GM12891 (cell line): ENCODE measurements around the gene CGB3.
"Not testable (repeated sequence)": the region's sequence is repeated elsewhere in the genome, so short reads cannot be mapped to it uniquely, and the experiment has no call there.

Experiments used
- DNase-seq: peaks from one replicate; pipeline ENCODE4 v3.0.0; 2011; ENCODE audit warnings: low spot score; ENCODE audit not compliant: insufficient read length
- FAIRE-seq: peaks from 2 replicates; lab custom pipeline; 2011; peaks lifted over from hg19 to GRCh38; lab: Jason Lieb, UNC
- PAX5 ChIP-seq: IDR thresholded peaks from 2 replicates; pipeline ENCODE4 v1.6.1; 2011; ENCODE audit warnings: low read length, moderate library complexity, mild to moderate bottlenecking; ENCODE audit not compliant: insufficient read depth, severe bottlenecking
- POLR2A ChIP-seq: IDR thresholded peaks from 2 replicates; pipeline ENCODE4 v1.6.1; 2011; ENCODE audit warnings: low read depth, low read length, control low read depth
- POLR2AphosphoS5 ChIP-seq: IDR thresholded peaks from 2 replicates; pipeline ENCODE4 v1.6.1; 2011; ENCODE audit warnings: low read depth, low read length, control low read depth
- POU2F2 ChIP-seq: IDR thresholded peaks from 2 replicates; pipeline ENCODE4 v1.6.1; 2011; ENCODE audit warnings: low read depth, mild to moderate bottlenecking, control low read depth, low read length, moderate library complexity
- SPI1 ChIP-seq: IDR thresholded peaks from 2 replicates; pipeline ENCODE4 v1.6.1; 2011; ENCODE audit warnings: low read depth, low read length, control low read depth
- TAF1 ChIP-seq: IDR thresholded peaks from 2 replicates; pipeline ENCODE4 v1.6.1; 2011; ENCODE audit warnings: low read depth, low read length, control low read depth

CGB3 gene

DNA sequence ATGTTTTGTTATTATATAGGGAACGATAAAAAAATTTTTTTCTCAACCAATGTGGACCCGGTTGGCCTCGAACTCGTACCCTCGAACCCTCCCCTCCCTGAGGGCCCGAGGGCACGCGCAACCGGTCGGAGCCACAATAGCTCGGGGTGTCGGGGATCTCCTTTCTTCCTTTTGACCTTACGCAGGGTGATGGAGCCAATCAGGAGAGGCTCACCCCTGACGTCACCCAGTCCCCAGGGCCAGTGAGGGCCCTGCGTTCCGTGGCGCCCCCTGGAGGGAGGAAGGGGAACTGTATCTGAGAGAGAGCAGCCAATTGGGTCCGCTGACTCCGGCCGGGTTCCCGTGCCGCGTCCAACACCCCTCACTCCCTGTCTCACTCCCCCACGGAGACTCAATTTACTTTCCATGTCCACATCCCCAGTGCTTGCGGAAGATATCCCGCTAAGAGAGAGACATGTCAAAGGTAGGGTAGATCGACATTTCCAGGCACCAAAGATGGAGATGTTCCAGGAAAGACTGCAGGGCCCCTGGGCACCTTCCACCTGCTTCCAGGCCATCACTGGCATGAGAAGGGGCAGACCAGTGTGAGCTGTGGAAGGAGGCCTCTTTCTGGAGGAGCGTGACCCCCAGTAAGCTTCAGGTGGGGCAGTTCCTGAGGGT, 7.6 kb upstream of the CGB3 start, which contains the start of gene CGB2:
Gene CGB2, plus strand, starts transcription at position 249 of the 660 bp plus-strand sequence. Its CDS starts 206 bp downstream, at position 455.
- DNase-seq, FAIRE-seq: not testable (repeated sequence)

DNA sequence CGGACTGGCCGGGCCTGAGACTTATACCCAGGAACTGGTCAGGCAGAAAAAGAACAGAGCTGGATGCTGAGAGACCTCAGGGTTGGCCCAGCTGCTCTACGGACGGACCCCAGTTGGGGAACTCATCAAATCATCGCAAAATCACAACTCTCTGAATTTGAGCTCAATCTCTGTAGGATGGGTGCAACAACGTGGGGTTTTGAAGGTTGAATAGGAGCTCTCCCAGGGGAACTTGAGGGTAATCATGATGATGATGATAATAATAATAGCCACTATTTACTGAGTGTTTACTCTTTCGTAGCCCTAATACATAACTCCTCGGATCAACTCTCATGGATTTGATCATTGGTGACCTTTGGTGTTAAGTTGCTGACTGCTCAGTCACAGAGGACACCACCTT, 6.2 kb upstream of the CGB3 start:
- not testable (repeated sequence) for DNase-seq, FAIRE-seq

DNA sequence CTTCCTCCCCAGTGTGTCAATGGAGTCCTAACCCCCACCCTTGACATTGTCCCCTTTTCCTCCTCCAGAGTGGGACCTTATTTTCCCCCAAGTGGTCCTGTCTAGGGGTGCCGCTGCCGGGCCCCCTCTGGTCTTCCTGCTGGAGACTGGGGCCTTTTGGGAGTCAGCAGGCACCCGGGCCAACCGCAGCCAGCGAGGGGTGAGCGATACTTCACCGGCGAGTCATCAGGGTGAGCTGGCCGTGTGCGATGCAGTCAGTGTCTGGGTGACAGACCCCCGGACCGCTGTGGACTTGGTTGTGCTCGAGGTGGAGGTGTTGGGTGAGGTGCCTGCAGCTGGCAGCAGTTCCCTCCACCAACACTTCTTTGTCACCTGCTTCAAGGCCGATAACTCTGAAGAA, 5.6 kb upstream of the CGB3 start:
- FAIRE-seq = not testable (repeated sequence)

DNA sequence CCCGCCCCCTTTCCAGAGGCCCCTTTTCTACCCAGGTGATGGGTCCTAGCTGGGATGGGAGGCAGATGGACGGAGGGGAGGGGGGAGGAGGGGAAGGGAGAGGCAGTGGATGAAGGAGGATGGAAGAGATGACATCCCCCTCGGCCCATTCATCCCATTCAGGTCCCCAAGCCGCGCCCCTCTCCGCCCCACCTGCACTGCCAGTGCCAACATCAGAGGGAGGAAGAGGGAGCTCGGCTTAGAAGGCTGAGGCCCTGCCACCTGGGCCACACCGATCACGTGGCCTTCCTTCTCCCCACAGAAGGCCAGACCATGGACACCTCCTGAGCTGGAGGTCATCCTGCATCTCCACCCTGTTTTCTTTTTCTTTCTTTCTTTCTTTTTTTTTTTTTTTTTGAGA, 4.6 kb upstream of the CGB3 start:
- not testable (repeated sequence) for FAIRE-seq, DNase-seq

More for the DNA sequence above, 5.6 kb upstream of the CGB3 start:
- not testable (repeated sequence) for DNase-seq

DNA sequence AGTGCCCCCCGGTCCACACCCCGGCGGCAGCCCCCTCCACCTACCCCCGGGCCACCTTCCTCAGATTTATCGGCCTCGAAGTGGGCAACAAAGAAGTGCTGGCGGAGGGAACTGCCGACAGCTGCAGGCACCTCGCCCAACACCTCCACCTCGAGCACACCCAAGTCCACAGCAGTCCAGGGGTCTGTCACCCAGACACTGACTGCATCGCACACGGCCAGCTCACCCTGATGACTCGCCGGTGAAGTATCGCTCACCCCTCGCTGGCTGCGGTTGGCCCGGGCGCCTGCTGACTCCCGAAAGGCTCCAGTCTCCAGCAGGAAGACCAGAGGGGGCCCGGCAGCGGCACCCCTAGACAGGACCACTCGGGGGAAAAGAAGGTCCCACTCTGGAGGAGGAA, 1.5 kb upstream of the CGB3 start:
- not testable (repeated sequence) for FAIRE-seq, DNase-seq

DNA sequence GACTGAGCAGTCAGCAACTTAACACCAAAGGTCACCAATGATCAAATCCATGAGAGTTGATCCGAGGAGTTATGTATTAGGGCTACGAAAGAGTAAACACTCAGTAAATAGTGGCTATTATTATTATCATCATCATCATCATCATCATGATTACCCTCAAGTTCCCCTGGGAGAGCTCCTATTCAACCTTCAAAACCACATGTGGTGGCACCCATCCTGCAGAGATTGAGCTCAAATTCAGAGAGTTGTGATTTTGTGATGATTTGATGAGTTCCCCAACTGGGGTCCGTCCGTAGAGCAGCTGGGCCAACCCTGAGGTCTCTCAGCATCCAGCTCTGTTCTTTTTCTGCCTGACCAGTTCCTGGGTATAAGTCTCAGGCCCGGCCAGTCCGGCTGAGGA, 955 bp upstream of the CGB3 start:
- DNase-seq, FAIRE-seq: not testable (repeated sequence)

DNA sequence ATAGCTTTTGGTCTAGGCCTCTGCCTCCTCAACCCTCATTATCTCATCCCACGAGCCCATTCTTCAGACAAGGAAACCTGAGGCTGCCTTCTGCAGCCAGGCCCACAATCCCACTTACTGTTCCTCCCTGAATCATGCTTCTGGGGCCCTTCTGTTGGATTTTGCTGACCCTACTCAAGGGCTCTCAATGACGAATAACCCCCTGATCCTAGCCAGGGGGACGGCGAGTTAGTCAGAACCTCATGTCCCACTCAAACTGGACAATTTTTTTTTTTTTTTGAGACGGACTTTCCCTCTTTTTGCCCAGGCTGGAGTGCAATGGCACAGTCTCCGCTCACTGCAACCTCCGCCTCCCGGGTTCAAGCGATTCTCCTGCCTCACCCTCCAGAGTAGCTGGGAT, 2.0 kb downstream of the CGB3 start:
- DNase-seq (no peak), FAIRE-seq (no peak)
- no peak for TF ChIP-seq POLR2AphosphoS5
- TF ChIP-seq SPI1 = no peak
- no peak for TF ChIP-seq POLR2A
- TF ChIP-seq PAX5 = no peak
- no peak for TF ChIP-seq POU2F2
- no peak for TF ChIP-seq TAF1

DNA sequence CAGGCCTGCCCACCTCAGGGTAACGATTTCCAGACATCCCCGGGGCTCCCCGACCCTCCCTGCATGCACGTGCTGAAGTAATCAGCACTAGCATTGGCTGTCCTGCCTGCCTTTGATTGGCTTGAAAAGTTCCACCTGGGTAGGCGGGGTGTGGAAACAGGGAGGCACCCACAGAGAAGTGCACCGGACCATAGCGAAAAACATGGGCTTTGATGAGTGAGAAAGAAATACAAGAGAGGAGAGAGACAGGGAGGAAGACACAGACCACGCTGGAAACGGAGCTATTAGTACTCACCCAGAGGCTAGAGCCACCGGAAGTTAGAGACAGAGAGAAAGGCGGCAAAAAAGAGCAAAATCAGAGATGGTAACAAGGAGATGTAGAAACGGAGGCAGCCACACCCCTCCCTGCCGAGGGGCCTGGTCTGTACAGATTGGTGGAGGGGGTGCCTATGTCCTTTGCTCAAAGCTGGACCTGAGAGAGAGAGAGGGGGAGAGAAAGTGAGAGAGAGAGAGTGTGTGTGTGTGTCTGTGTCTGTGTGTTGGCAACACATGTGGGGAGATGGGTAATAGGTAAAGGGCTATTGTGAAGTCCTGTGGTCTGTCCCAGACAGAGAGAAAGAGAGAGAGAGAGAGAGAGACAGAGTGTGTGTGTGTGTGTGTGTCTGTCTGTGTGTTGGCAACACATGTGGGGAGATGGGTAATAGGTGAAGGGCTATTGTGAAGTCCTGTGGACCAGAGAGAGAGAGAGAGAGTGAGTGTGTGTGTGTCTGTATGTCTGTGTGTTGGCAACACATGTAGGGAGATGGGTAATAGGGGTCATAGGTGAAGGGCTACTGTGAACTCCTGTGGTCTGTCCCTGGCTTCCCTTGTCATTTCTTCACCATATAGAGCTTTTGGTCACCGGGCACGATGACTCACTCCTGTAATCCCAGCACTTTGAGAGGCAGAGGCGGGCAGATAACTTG, 2.9 kb downstream of the CGB3 start:
- TF ChIP-seq POU2F2 (no peak), SPI1 (no peak), TAF1 (no peak)
- FAIRE-seq (no peak), DNase-seq (no peak)

DNA sequence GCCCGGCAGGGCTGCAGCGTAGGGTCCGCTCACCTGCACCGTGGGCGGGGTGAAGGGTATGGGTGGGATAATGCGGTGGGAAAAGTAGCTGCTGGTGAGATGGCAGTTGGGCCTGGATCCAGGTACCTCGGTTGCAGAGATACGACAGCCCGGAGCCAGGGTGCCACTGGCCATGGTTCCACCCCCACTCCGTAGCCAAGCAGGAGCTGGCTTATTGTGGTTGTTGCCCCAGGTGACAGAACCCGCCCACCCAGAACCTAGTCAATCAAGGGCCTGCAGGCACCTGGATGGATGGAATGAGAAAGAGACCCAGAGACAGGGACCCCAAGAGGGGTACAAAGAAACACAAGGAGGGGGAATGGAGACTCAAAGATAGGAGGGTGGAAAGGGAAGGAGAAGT, 3.8 kb downstream of the CGB3 start:
- no peak for FAIRE-seq
- TF ChIP-seq TAF1 = no peak
- TF ChIP-seq SPI1 = no peak
- TF ChIP-seq POLR2AphosphoS5 = no peak
- no peak for TF ChIP-seq PAX5
- TF ChIP-seq POU2F2 = no peak
- DNase-seq = no peak

DNA sequence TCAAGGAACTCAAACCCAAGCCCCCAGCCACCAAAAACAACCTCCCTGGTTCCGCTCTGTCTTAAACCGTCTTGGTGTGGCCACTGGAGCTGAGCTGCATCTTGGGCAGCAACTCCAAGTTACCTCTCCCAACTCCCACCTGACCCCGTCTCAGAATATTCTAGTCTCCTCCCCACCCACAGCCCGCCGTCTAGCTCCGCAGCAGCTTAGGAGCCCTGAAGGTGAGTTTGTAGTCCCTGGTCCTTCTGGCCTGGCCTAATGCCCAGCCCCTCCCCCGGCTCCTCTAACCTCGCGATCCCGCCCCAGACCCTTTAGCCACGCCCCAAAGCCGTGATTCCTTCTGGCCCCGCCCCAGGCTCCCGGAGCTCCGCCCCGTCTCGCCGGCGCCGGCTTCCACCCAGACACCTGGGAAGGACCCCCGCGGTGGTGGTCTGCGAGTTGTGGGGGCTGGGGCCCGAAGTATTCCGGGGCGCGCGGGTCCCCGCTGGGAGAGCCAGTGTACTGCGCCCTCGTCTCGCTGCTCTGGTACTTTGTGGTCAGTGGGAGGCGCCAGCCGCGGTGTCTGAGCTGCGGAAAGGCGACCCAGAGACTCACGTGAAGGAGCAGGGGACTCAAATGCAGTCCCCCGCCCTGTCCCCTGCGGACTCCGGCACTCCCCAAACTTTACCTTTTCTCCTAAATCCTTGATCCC, 4.7 kb downstream of the CGB3 start:
- DNase-seq (no peak), FAIRE-seq (no peak)
- TF ChIP-seq POU2F2 = no peak
- no peak for TF ChIP-seq POLR2A
- TF ChIP-seq SPI1 = no peak
- TF ChIP-seq PAX5 = no peak
- TF ChIP-seq POLR2AphosphoS5 = no peak
- no peak for TF ChIP-seq TAF1

DNA sequence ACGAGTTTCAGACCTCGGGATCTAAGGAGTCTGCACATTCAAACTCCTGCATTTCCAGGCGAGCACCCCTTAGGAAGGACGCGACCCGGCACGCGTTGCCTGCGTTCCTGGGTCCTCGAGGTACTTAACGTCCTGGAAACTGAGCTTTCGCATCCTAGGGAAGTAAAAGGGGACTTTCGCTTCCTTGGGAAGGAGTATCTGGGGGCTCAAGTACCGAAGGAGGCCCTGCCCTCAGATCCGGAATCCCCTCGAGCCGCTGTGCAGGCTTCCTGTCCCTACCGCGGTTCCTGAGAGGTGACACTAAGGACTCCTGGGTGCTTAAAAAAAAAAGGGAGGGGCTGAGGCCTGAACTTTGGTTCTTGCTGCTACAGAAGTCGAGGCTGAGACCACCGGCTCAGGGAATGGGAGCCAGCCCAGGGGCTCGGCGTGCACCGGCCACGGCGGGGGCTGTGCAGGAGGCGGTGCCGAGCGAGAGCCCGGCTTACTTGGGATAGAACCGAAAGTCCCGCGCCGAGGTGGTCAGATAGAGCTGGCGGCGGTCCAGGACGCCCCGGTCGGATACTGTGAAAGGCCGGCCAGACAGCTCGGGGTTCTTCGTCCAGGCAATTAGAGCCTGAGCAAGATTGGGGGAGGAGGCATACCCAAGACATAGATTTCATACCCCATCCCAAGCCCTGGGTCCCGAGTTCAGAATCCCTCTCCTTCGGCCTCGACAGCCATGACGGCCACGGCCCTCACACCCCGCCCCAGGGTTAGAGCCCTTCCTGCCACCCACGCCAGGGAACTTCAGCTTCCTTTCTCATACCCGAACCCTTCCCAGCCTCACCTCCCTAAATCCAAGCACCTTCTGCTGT, 5.5 kb downstream of the CGB3 start:
- DNase-seq = not testable (repeated sequence)
- peak; percentile 13 for FAIRE-seq
